Measurements from ENCODE around the gene ENPP7.

Gene ENPP7

GRCh38 chr17:79778504-79779083 is 47.9 kb downstream of the ENPP7 start:
- DNase-seq, result no peak

GRCh38 chr17:79779084-79779529 is 48.4 kb downstream of the ENPP7 start:
- no peak for DNase-seq

- no peak for DNase-seq
Measured at GRCh38 chr17:79779661-79780365, 49.1 kb downstream of the ENPP7 start.

- no peak for DNase-seq
Measured at GRCh38 chr17:79781012-79781650, 50.4 kb downstream of the ENPP7 start.

GRCh38 chr17:79781736-79782575 is 51.2 kb downstream of the ENPP7 start:
- no peak for DNase-seq

GRCh38 chr17:79783891-79784290 is 53.1 kb downstream of the ENPP7 start:
- no peak for DNase-seq

GRCh38 chr17:79784353-79785016 is 53.7 kb downstream of the ENPP7 start:
- DNase-seq, result no peak

- no peak for DNase-seq
Measured at GRCh38 chr17:79785017-79785899, 54.5 kb downstream of the ENPP7 start.

- DNase-seq, result no peak
Measured at GRCh38 chr17:79785900-79786810, 55.4 kb downstream of the ENPP7 start.

GRCh38 chr17:79786930-79787643 is 56.3 kb downstream of the ENPP7 start:
- DNase-seq, result no peak

GRCh38 chr17:79788455-79788854 is 57.7 kb downstream of the ENPP7 start:
- no peak for DNase-seq

GRCh38 chr17:79788989-79789942 is 58.5 kb downstream of the ENPP7 start:
- no peak for DNase-seq

- DNase-seq, result peak; percentile 19
Measured at GRCh38 chr17:79789943-79790804, 59.4 kb downstream of the ENPP7 start.

GRCh38 chr17:79790805-79791734 is 60.3 kb downstream of the ENPP7 start:
- DNase-seq, result no peak

GRCh38 chr17:79791735-79792161 is 61.0 kb downstream of the ENPP7 start:
- DNase-seq, result no peak
